DOHH2 (cell line): ENCODE data around the gene STIM2.

Experiments used
- CTCF ChIP-seq: fragments of 200-600 bp; sonication (generic); IDR thresholded peaks from one replicate; pipeline ENCODE4 v1.5.1; 2014; ENCODE audit warnings: antibody characterized with exemption, mild to moderate bottlenecking, low read depth, low read length; ENCODE audit not compliant: poor library complexity, severe bottlenecking
- EZH2phosphoT487 ChIP-seq: fragments of 200-600 bp; sonication (generic); IDR thresholded peaks from 2 replicates; pipeline ENCODE4 v1.6.1; 2017; ENCODE audit warnings: borderline replicate concordance, mild to moderate bottlenecking, antibody characterized with exemption, low read length, moderate library complexity, mixed read lengths

GRCh38 chr4:27008679-27009078, 148.0 kb downstream of the STIM2 start:
- TF ChIP-seq CTCF (no peak), EZH2phosphoT487 (no peak)
